Vagina (tissue), 2 donors: ENCODE data around the gene STKLD1. TPM values are rescaled to one million over a fixed set of nuclear protein-coding genes. Genes with fewer than 3 reads are reported as not detected.

Experiments
- DNase-seq, 2 donors: peaks; one replicate each; pipeline ENCODE4 v3.0.0-alpha.2; 2017; ENCODE audit errors: extremely low spot score in 2 of 2
- H3K27ac ChIP-seq: fragments of 200-600 bp; sonication (generic); one replicate; pipeline ENCODE4 v1.5.1; 2019
- H3K27me3 ChIP-seq: fragments of 200-600 bp; sonication (generic); one replicate; pipeline ENCODE4 v1.5.1; 2019
- H3K36me3 ChIP-seq, 2 donors: fragments of 200-600 bp; sonication (generic); one replicate each; pipeline ENCODE4 v1.5.1; 2017 to 2019
- H3K4me1 ChIP-seq: fragments of 200-600 bp; sonication (generic); one replicate; pipeline ENCODE4 v1.5.1; 2019
- H3K4me3 ChIP-seq, 2 donors: fragments of 200-600 bp; sonication (generic); 1 replicate in 1 of 2; 2 replicates in 1 of 2; pipeline ENCODE4 v1.5.1; 2016 to 2019
- H3K9me3 ChIP-seq: fragments of 200-600 bp; sonication (generic); one replicate; pipeline ENCODE4 v1.5.1; 2019
- POLR2A ChIP-seq, 2 donors: fragments of 450-650 bp; IDR thresholded peaks; one replicate each; pipeline ENCODE4 v1.6.1; 2017; ENCODE audit warnings: antibody characterized with exemption in 2 of 2, mild to moderate bottlenecking in 2 of 2, moderate library complexity in 2 of 2
- POLR2AphosphoS5 ChIP-seq, 2 donors: sonication (generic); formaldehyde crosslinking; IDR thresholded peaks; one replicate each; pipeline ENCODE4 v1.9.0; 2017; ENCODE audit warnings: antibody characterized with exemption in 2 of 2, mild to moderate bottlenecking in 2 of 2, low read depth in 1 of 2; ENCODE audit not compliant: insufficient read depth in 1 of 2
- intact Hi-C: fragments of 100-400 bp; cut with DNase I; formaldehyde crosslinking; loops from one replicate; pipeline ENCODE4 v1.15.1; 2023
- total RNA-seq: library from RNA; depleted of rRNA; stranded (reverse); fragments of >200 nt; gene quantifications from one replicate; pipeline ENCODE4 v1.2.3, GENCODE V29; 2016
- TF ChIP-seq, protein P1 (sequence below), 3 experiments: fragments of 450-650 bp in 2 of 3; fragments of 200-600 bp in 1 of 3; sonication (generic) in 1 of 3; IDR thresholded peaks; one replicate each; pipeline ENCODE4 v1.5.1; 2017 to 2019; ENCODE audit warnings: antibody characterized with exemption in 3 of 3, mild to moderate bottlenecking in 2 of 3, moderate library complexity in 2 of 3

The STKLD1 gene
- total RNA-seq, 1 donor from 2014 or later: not detected

DNA sequence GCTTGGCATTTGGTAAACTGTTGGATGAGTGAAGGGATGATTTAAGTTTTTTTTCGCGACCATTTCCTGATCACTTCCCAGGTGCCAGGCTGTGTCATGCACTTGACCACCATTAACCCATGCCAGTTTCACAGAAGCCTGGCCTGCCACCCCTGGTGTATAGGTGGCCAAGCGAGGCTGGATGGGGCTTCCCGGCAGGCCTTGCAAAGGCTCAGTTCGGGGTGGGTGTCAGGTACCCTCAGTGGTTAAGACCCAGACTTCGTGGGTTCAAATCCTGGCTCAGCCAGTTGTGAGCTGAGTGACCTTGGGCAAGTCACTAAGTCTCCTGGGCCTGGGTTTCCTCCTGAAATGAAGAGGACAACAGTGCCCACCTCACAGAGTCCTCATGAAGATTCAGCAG is 30.6 kb upstream of the STKLD1 start:
- Histone ChIP-seq H3K9me3 (no peaks in the 10 kb centered on the region), H3K27me3 (no peaks in the 10 kb centered on the region), H3K27ac (no peak overlapping the region), H3K4me3 (no peak overlapping the region), H3K4me1 (peaks cover 31% of the 10 kb centered on the region), H3K36me3 (peaks cover 0 to 64% of the 10 kb centered on the region in 2 donors)
- TF ChIP-seq POLR2A (IDR thresholded peaks at IDR 0.05) (no peak), POLR2AphosphoS5 (IDR thresholded peaks at IDR 0.05; ENCODE audit: insufficient read depth in 1 of 2, low read depth in 1 of 2) (no peak)
- TF ChIP-seq, protein P1, sequence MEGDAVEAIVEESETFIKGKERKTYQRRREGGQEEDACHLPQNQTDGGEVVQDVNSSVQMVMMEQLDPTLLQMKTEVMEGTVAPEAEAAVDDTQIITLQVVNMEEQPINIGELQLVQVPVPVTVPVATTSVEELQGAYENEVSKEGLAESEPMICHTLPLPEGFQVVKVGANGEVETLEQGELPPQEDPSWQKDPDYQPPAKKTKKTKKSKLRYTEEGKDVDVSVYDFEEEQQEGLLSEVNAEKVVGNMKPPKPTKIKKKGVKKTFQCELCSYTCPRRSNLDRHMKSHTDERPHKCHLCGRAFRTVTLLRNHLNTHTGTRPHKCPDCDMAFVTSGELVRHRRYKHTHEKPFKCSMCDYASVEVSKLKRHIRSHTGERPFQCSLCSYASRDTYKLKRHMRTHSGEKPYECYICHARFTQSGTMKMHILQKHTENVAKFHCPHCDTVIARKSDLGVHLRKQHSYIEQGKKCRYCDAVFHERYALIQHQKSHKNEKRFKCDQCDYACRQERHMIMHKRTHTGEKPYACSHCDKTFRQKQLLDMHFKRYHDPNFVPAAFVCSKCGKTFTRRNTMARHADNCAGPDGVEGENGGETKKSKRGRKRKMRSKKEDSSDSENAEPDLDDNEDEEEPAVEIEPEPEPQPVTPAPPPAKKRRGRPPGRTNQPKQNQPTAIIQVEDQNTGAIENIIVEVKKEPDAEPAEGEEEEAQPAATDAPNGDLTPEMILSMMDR (IDR thresholded peaks at IDR 0.05): no peak
- intact Hi-C loops: no loop called here
- DNase-seq: no peak

DNA sequence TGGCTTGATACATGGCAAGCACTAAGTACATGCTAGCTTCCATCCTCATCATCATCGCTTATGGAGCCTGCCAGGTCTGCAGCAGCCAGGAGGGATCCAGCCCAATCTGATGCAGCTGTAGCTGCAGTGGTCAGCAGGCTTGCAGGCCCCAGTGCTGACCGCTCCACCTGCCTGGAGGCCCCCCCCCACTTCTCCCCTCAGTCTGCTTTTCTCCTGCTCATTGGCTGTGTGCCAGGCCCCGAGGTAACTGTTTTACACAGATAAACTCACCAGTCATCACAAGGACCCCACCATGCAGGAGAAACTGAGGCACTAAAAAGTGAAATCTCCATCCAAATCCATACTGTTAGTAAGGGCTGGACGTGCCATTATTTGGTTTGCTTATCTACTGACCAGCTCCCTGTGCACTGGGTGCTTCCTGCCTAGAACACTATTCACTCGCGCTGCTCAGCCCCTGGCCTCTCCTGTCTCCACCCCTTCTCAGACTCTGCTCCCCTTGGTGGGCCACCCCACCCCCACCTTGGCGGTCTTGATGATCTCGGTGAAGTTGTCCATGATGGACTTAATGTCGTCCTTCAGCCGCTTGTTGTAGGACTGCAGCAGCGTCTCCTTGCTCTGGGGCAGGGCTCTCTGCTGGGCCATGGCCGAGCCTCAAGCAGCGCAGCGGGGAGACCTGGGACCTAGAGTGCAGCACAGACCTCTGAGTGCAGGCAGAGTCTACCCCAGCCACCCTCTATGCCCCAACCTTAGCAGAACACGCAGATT is 30.0 kb upstream of the STKLD1 start:
- no peak for DNase-seq
- intact Hi-C loops: no loop called here
- Histone ChIP-seq H3K9me3 (no peaks in the 10 kb centered on the region), H3K4me1 (peaks cover 31% of the 10 kb centered on the region), H3K4me3 (peak overlapping the region; percentile 82 to 95), H3K27ac (peak overlapping the region; percentile 84), H3K36me3 (peaks cover 0 to 66% of the 10 kb centered on the region in 2 donors), H3K27me3 (no peaks in the 10 kb centered on the region)
- no peak for TF ChIP-seq POLR2AphosphoS5 (IDR thresholded peaks at IDR 0.05; ENCODE audit: insufficient read depth in 1 of 2, low read depth in 1 of 2)
- TF ChIP-seq, protein P1 (IDR thresholded peaks at IDR 0.05): no peak
- TF ChIP-seq POLR2A (IDR thresholded peaks at IDR 0.05): no peak

DNA sequence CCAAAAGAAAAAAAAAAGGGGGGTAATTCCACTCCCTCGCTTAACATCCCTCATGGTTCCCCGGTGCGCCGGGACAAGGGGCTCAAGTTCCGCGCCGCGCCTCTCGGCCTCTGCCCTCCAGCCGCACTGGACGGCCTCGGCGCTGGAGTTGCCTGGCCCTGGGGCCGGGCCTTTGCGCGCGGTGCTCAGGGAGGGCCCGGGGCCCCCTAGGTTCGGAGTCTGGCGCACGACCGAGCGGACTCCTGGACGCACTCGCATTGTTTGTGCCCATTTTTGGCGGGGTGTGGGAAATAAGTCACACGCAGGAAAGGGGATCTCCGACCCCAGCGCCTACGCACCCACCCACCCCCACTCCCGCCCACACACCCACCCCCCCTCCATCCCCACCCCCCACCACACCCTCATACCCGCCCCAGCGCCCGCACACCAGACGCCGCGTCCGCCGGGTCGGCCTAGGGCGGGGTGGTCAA is 28.6 kb upstream of the STKLD1 start:
- peak overlapping the region; percentile 84 for H3K27ac ChIP-seq
- TF ChIP-seq, protein P1 (IDR thresholded peaks at IDR 0.05): no peak
- TF ChIP-seq POLR2A (IDR thresholded peaks at IDR 0.05) (no peak), POLR2AphosphoS5 (IDR thresholded peaks at IDR 0.05; ENCODE audit: insufficient read depth in 1 of 2, low read depth in 1 of 2) (no peak)
- H3K36me3 ChIP-seq: peaks cover 0 to 66% of the 10 kb centered on the region in 2 donors
- no peaks in the 10 kb centered on the region for H3K9me3 ChIP-seq
- no peak for DNase-seq
- H3K4me3 ChIP-seq: peak overlapping the region; percentile 82 to 95
- intact Hi-C loops: no loop called here
- peaks cover 31% of the 10 kb centered on the region for H3K4me1 ChIP-seq
- no peaks in the 10 kb centered on the region for H3K27me3 ChIP-seq

DNA sequence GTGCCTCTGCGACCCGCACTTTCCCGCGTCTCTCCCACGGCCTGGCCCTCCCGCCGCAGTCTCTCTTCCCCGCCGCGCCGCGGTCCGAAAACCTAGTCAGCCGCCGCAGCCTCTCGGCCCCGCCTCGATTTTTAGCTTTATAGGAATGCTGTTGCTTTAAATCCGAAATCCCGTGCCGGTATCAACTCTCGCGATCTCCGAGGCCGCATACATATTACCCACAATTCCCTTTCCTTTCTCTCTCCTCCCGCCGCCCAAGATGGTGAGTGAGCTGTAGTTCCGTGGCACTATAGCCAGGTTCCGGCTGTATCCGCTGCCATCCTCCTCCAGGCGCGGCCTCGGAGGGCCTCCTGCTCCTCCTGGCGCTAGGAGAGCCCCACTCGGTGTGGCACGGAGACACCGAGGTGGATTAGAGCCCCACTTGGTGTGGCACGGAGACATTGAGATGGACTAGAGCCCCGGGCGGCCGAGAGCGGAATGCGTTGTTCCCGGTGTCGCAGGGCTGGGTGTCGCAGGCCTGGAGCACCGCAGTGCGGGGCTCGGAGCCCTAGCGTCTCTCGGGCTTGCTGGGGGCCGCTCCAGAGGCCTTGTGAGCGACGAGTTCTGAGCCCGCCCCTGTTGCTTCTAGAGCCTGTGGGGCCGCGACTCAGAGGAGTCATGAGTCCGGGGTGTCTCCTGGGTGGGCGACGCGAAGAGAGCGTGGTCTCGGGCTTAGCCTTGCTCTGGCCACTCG is 28.0 kb upstream of the STKLD1 start, which contains the start of the genes MED22 and RPL7A:
Gene MED22, minus strand, starts transcription at position 147 of the 733 bp plus-strand sequence. CDS start 1,469 bp downstream, outside the sequence.
Gene RPL7A, plus strand, starts transcription at position 234 of the 733 bp plus-strand sequence. Its CDS starts 26 bp downstream, at position 260.
- intact Hi-C loops: no loop called here
- peaks cover 31% of the 10 kb centered on the region for H3K4me1 ChIP-seq
- DNase-seq: peak in 1 of 2 donors; percentile 96

More for the DNA sequence above, 28.0 kb upstream of the STKLD1 start, which contains the start of the genes MED22 and RPL7A:
- TF ChIP-seq, protein P1 (IDR thresholded peaks at IDR 0.05): peak in 1 of 3 experiments; percentile 10
- TF ChIP-seq POLR2A (IDR thresholded peaks at IDR 0.05) (peak in 1 of 2 donors; percentile 77), POLR2AphosphoS5 (IDR thresholded peaks at IDR 0.05; ENCODE audit: insufficient read depth in 1 of 2, low read depth in 1 of 2) (peak; percentile 97 to 98)
- H3K27ac ChIP-seq: peak within 1 kb of the TSS; percentile 84
- H3K9me3 ChIP-seq: no peaks in the 10 kb centered on the region
- H3K36me3 ChIP-seq: peaks cover 0 to 64% of the 10 kb centered on the region in 2 donors
- H3K4me3 ChIP-seq: peak within 1 kb of the TSS; percentile 82 to 95
- no peaks in the 10 kb centered on the region for H3K27me3 ChIP-seq
